Measurements from ENCODE around the gene CCDC88C. TPM values are rescaled to one million over a fixed set of nuclear protein-coding genes. Genes with fewer than 3 reads are reported as not detected.

CCDC88C gene
- total and polyA plus RNA-seq, 2 donors (not counting 3 experiments of a cell fraction or from before 2014, with no cell fraction given) = 11.4 to 52.1 TPM

DNA sequence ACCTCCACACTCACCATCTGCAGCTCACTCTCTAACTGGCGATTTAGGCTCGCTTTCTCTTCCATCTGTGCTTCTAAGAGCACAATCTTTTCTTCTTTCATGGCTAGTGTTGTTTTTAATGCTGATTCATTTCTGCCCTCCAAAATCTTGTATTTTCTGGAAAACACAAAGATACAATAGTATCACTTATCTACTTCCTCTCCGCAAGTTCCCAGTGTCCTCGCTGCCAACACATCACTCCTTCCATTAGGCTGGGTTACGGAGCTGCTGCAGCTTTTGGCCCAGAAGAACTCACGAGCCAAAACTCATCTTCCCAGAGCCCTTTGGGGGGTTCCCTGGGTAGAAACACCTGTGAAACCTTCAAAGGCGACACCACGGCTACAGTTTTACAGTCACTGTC is 109.3 kb downstream of the CCDC88C start:
- TF ChIP-seq, protein P1, sequence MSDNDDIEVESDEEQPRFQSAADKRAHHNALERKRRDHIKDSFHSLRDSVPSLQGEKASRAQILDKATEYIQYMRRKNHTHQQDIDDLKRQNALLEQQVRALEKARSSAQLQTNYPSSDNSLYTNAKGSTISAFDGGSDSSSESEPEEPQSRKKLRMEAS (IDR thresholded peaks at IDR 0.05; ENCODE audit: insufficient read depth, insufficient read length) = no peak
- TF ChIP-seq JUN (IDR thresholded peaks at IDR 0.05; ENCODE audit: borderline replicate concordance, insufficient read depth, insufficient read length, low read depth) = no peak
- no peak for TF ChIP-seq MYC (IDR thresholded peaks at IDR 0.05; ENCODE audit: low read depth, low read length)
- TF ChIP-seq EZH2 (IDR thresholded peaks at IDR 0.05; ENCODE audit: borderline replicate concordance, low read depth, low read length, severe bottlenecking) = no peak
- no peak for TF ChIP-seq FOS (IDR thresholded peaks at IDR 0.05; ENCODE audit: borderline replicate concordance, insufficient read depth, low read length)

DNA sequence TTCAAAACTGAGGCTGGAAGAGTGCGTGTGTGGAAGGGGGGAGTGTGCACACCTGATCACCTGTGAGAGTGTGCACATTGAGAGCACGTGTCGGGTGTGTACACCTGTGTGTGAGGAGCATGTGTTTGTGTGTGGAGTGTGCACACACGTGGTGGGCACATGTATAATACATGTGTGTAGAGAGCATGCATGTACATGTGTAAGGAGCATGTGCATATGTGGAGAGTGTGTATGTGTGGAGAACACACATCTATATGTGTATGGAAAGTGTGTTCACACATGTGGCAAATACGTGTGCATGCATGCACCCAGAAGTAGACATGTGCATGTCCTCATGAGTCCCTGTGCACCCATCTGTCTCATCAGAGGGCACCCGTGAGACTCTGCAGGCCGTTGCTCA is 110.0 kb downstream of the CCDC88C start:
- Histone ChIP-seq H3K9me1 (replicated peaks; ENCODE audit: control insufficient read depth, extremely low read depth, insufficient read depth, low read length) (no peaks in the 10 kb centered on the region), H3K36me3 (ENCODE audit: control insufficient read depth in 2 of 2, extremely low read depth in 1 of 2, insufficient read depth in 2 of 2, low read length in 2 of 2) (peaks cover 0 to 27% of the 10 kb centered on the region in 2 experiments), H3K9ac (replicated peaks; ENCODE audit: extremely low read depth, insufficient read depth, low read length) (no peak overlapping the region), H3K27me3 (ENCODE audit: control insufficient read depth in 2 of 2, insufficient read depth in 2 of 2, low read length in 2 of 2) (no peaks in the 10 kb centered on the region), H2AFZ (ENCODE audit: low read depth, low read length) (no peak overlapping the region), H3K9me3 (replicated peaks; ENCODE audit: control insufficient read depth, insufficient read depth, low read length) (no peaks in the 10 kb centered on the region), H3K79me2 (ENCODE audit: control insufficient read depth, insufficient read depth, low read length) (no peaks in the 10 kb centered on the region), H3K4me1 (ENCODE audit: control insufficient read depth, extremely low read depth, insufficient read depth, low read length) (peaks cover 9% of the 10 kb centered on the region), H3K27ac (ENCODE audit: insufficient read depth, low read depth, low read length) (no peak overlapping the region), H4K20me1 (replicated peaks; ENCODE audit: control insufficient read depth, extremely low read depth, insufficient read depth, low read length) (no peaks in the 10 kb centered on the region), H3K4me2 (ENCODE audit: insufficient read depth, low read length) (no peak overlapping the region), H3K4me3 (replicated peaks in 1 of 3; ENCODE audit: insufficient read depth in 1 of 3, low read depth in 1 of 3, low read length in 3 of 3) (no peak overlapping the region)
- dilution Hi-C loops (cut with MboI; ENCODE audit: extremely low pct_ligation_motif_present, low sequenced_read_pairs) = no loop called here
- ChIA-PET CTCF (no interaction called here), POLR2A (no interaction called here)
- TF ChIP-seq, protein P1 (IDR thresholded peaks at IDR 0.05; ENCODE audit: insufficient read depth, insufficient read length) = peak; percentile 45
- TF ChIP-seq POLR2AphosphoS5 (IDR thresholded peaks at IDR 0.05; ENCODE audit: insufficient read depth, low read depth, low read length) (no peak), GATA2 (IDR thresholded peaks at IDR 0.05; ENCODE audit: insufficient read depth, insufficient read length, low read depth, low read length) (no peak), FOS (IDR thresholded peaks at IDR 0.05; ENCODE audit: borderline replicate concordance, insufficient read depth, low read length) (no peak), CTCF (IDR thresholded peaks at IDR 0.05; ENCODE audit: extremely low read depth in 1 of 2, insufficient read depth in 1 of 2, low read depth in 1 of 2, low read length in 2 of 2) (no peak), MYC (IDR thresholded peaks at IDR 0.05; ENCODE audit: low read depth, low read length) (no peak)
- BruUV-seq (replicated peaks) = no TSS peak
- intact Hi-C loops (cut with micrococcal nuclease) = no loop called here
- no peak for FAIRE-seq
- no peak for DNase-seq (ENCODE audit: low read depth, low spot score)

More for the DNA sequence above, 109.3 kb downstream of the CCDC88C start:
- H3K27ac ChIP-seq (ENCODE audit: insufficient read depth, low read depth, low read length) = no peak overlapping the region
- no peak overlapping the region for H3K9ac ChIP-seq (replicated peaks; ENCODE audit: extremely low read depth, insufficient read depth, low read length)
- no peak overlapping the region for H3K4me3 ChIP-seq (replicated peaks in 1 of 3; ENCODE audit: insufficient read depth in 1 of 3, low read depth in 1 of 3, low read length in 3 of 3)
- intact Hi-C loops (cut with micrococcal nuclease) (no loop called here), dilution Hi-C loops (cut with MboI; ENCODE audit: extremely low pct_ligation_motif_present, low sequenced_read_pairs) (no loop called here)
- no peak overlapping the region for H2AFZ ChIP-seq (ENCODE audit: low read depth, low read length)
- DNase-seq (ENCODE audit: low read depth, low spot score) (peak; percentile 56), FAIRE-seq (no peak)
- H3K27me3 ChIP-seq (ENCODE audit: control insufficient read depth in 2 of 2, insufficient read depth in 2 of 2, low read length in 2 of 2) = no peaks in the 10 kb centered on the region
- no peaks in the 10 kb centered on the region for H3K9me3 ChIP-seq (replicated peaks; ENCODE audit: control insufficient read depth, insufficient read depth, low read length)
- H3K4me1 ChIP-seq (ENCODE audit: control insufficient read depth, extremely low read depth, insufficient read depth, low read length) = peaks cover 9% of the 10 kb centered on the region
- peaks cover 0 to 31% of the 10 kb centered on the region in 2 experiments for H3K36me3 ChIP-seq (ENCODE audit: control insufficient read depth in 2 of 2, extremely low read depth in 1 of 2, insufficient read depth in 2 of 2, low read length in 2 of 2)
- ChIA-PET CTCF (interaction anchor here (1.0 to 1.8 kb wide), 2 partner anchors 10 to 15 kb away, joined by 3 to 10 read pairs; no protein-coding TSS in a partner anchor), POLR2A (no interaction called here)
- H4K20me1 ChIP-seq (replicated peaks; ENCODE audit: control insufficient read depth, extremely low read depth, insufficient read depth, low read length) = no peaks in the 10 kb centered on the region
- no peak overlapping the region for H3K4me2 ChIP-seq (ENCODE audit: insufficient read depth, low read length)
- no peaks in the 10 kb centered on the region for H3K79me2 ChIP-seq (ENCODE audit: control insufficient read depth, insufficient read depth, low read length)
- no TSS peak for BruUV-seq (replicated peaks)
- H3K9me1 ChIP-seq (replicated peaks; ENCODE audit: control insufficient read depth, extremely low read depth, insufficient read depth, low read length) = no peaks in the 10 kb centered on the region

Measured in endothelial cell of umbilical vein (primary cell).